DLD1 (cell line): ENCODE data around the gene NCS1.

Experiments used
- in situ Hi-C: cut with HindIII; loops from 2 replicates; pipeline ENCODE4 v1.10.0; 2017; ENCODE audit warnings: low sequenced_read_pairs

Gene NCS1

GRCh38 chr9:130172161-130172857, at the start of gene NCS1:
TSS of gene NCS1 (plus strand) at chr9:130172404. CDS start at chr9:130172664, 260 bp downstream.
- in situ Hi-C loops: no loop called here

GRCh38 chr9:130122456-130122855, 49.7 kb upstream of the NCS1 start:
- in situ Hi-C loops: no loop called here

GRCh38 chr9:130124085-130124860, 47.9 kb upstream of the NCS1 start:
- in situ Hi-C loops: no loop called here

GRCh38 chr9:130126721-130127433, 45.3 kb upstream of the NCS1 start:
- in situ Hi-C loops: no loop called here

- in situ Hi-C loops: no loop called here
Observed at GRCh38 chr9:130128251-130128650, 44.0 kb upstream of the NCS1 start.

GRCh38 chr9:130128733-130129431, 43.3 kb upstream of the NCS1 start:
- in situ Hi-C loops: no loop called here

- in situ Hi-C loops: no loop called here
Observed at GRCh38 chr9:130129432-130130061, 42.7 kb upstream of the NCS1 start.

GRCh38 chr9:130132746-130133145, 39.5 kb upstream of the NCS1 start:
- in situ Hi-C loops: no loop called here

GRCh38 chr9:130137081-130137640, 35.0 kb upstream of the NCS1 start:
- in situ Hi-C loops: no loop called here

GRCh38 chr9:130137641-130138081, 34.5 kb upstream of the NCS1 start:
- in situ Hi-C loops: no loop called here

GRCh38 chr9:130138171-130138653, 34.0 kb upstream of the NCS1 start:
- in situ Hi-C loops: no loop called here

GRCh38 chr9:130138791-130139190, 33.4 kb upstream of the NCS1 start:
- in situ Hi-C loops: no loop called here

- in situ Hi-C loops: no loop called here
Observed at GRCh38 chr9:130139251-130139650, 33.0 kb upstream of the NCS1 start.

GRCh38 chr9:130140706-130141105, 31.5 kb upstream of the NCS1 start:
- in situ Hi-C loops: no loop called here

GRCh38 chr9:130142056-130142455, 30.1 kb upstream of the NCS1 start:
- in situ Hi-C loops: no loop called here

- in situ Hi-C loops: no loop called here
Observed at GRCh38 chr9:130142641-130143040, 29.6 kb upstream of the NCS1 start.

- in situ Hi-C loops: no loop called here
Observed at GRCh38 chr9:130143279-130143893, 28.8 kb upstream of the NCS1 start.

- in situ Hi-C loops: no loop called here
Observed at GRCh38 chr9:130143958-130144366, 28.2 kb upstream of the NCS1 start.

- in situ Hi-C loops: no loop called here
Observed at GRCh38 chr9:130144703-130145102, 27.5 kb upstream of the NCS1 start.

GRCh38 chr9:130145658-130146057, 26.5 kb upstream of the NCS1 start:
- in situ Hi-C loops: no loop called here
